HepG2 (cell line): ENCODE measurements around the gene RBBP8NL. TPM values are rescaled to one million over a fixed set of nuclear protein-coding genes. Genes with fewer than 3 reads are reported as not detected.

Experiments
- FOXO4 ChIP-seq: sonication (generic); formaldehyde crosslinking; conservative IDR thresholded peaks from 2 replicates; pipeline ENCODE4 v1.8.1; 2023; ENCODE audit warnings: missing genetic modification reagents
- GATAD1 ChIP-seq: IDR thresholded peaks from 2 replicates; pipeline ENCODE4 v1.6.1; 2016; ENCODE audit warnings: missing genetic modification reagents, missing compliant biosample characterization
- HMG20B ChIP-seq: conservative IDR thresholded peaks from 2 replicates; pipeline ENCODE4 v1.6.1; 2016; ENCODE audit warnings: missing genetic modification reagents, missing compliant biosample characterization
- NFAT5 ChIP-seq: sonication (generic); formaldehyde crosslinking; IDR thresholded peaks from 2 replicates; pipeline ENCODE4 v1.4.0; 2020; ENCODE audit warnings: missing genetic modification reagents
- PBX2 ChIP-seq: IDR thresholded peaks from 2 replicates; pipeline ENCODE4 v1.6.1; 2016; ENCODE audit warnings: control low read depth
- SATB2 ChIP-seq: sonication (generic); formaldehyde crosslinking; IDR thresholded peaks from 2 replicates; pipeline ENCODE4 v1.5.0; 2020; ENCODE audit warnings: missing genetic modification reagents
- SMARCE1 ChIP-seq: fragments of 450-650 bp; IDR thresholded peaks from 2 replicates; pipeline ENCODE4 v1.6.1; 2017; ENCODE audit warnings: borderline replicate concordance
- SOX13 ChIP-seq, 3 experiments: fragments of 450-650 bp in 1 of 3; sonication (generic) in 1 of 3; formaldehyde crosslinking in 1 of 3; IDR thresholded peaks in 2 of 3; conservative IDR thresholded peaks in 1 of 3; 2 replicates each; pipeline versions ENCODE4 v1.5.0 to v1.6.1; 2016 to 2020; ENCODE audit warnings: antibody characterized with exemption in 1 of 3, mild to moderate bottlenecking in 1 of 3, missing compliant biosample characterization in 1 of 3, missing genetic modification reagents in 1 of 3, moderate library complexity in 1 of 3
- UBTF ChIP-seq: sonication (generic); formaldehyde crosslinking; IDR thresholded peaks from 2 replicates; pipeline ENCODE4 v1.4.0; 2020; ENCODE audit warnings: mild to moderate bottlenecking, missing genetic modification reagents
- ZNF3 ChIP-seq: IDR thresholded peaks from 2 replicates; pipeline ENCODE4 v1.7.0; 2017; ENCODE audit warnings: inconsistent platforms
- ZNF615 ChIP-seq: sonication (generic); formaldehyde crosslinking; IDR thresholded peaks from 2 replicates; pipeline ENCODE4 v1.5.0; 2020; ENCODE audit warnings: mild to moderate bottlenecking, missing genetic modification reagents, borderline replicate concordance
- ZNF75D ChIP-seq: sonication (generic); formaldehyde crosslinking; IDR thresholded peaks from 2 replicates; pipeline ENCODE4 v1.8.1; 2023; ENCODE audit warnings: missing genetic modification reagents, mild to moderate bottlenecking, borderline replicate concordance
- ZSCAN25 ChIP-seq: sonication (generic); formaldehyde crosslinking; IDR thresholded peaks from 2 replicates; pipeline ENCODE4 v1.8.0; 2022; ENCODE audit warnings: mild to moderate bottlenecking, missing genetic modification reagents
- polyA plus RNA-seq, 8 experiments: library from polyadenylated mRNA; depleted of rRNA in 3 of 8; stranded (reverse) in 7 of 8; unstranded in 1 of 8; fragments of >200 nt; fragmentation: Illumina TruSeq in 4 of 8; extraction: Trizol in 4 of 8; gene quantifications; 2 replicates each; pipeline versions ENCODE4 v1.2.1 to v1.2.3, GENCODE V29; 2011 to 2016; ENCODE audit warnings: low read depth in 4 of 8, missing spikeins in 1 of 8, mixed read lengths in 1 of 8; ENCODE audit not compliant: insufficient read depth in 1 of 8
- total RNA-seq, 5 experiments: library from RNA; depleted of rRNA; stranded (reverse); fragments of >200 nt; fragmentation: Illumina TruSeq; extraction: Trizol; gene quantifications; 2 replicates each; pipeline ENCODE4 v1.2.3, GENCODE V29; 2016; ENCODE audit warnings: low read depth in 1 of 5

The RBBP8NL gene
- total and polyA plus RNA-seq, 2 of the 13 experiments (the other 11 are each of a cell fraction or from before 2014, with no cell fraction given): 0.69 to 0.86 TPM

DNA sequence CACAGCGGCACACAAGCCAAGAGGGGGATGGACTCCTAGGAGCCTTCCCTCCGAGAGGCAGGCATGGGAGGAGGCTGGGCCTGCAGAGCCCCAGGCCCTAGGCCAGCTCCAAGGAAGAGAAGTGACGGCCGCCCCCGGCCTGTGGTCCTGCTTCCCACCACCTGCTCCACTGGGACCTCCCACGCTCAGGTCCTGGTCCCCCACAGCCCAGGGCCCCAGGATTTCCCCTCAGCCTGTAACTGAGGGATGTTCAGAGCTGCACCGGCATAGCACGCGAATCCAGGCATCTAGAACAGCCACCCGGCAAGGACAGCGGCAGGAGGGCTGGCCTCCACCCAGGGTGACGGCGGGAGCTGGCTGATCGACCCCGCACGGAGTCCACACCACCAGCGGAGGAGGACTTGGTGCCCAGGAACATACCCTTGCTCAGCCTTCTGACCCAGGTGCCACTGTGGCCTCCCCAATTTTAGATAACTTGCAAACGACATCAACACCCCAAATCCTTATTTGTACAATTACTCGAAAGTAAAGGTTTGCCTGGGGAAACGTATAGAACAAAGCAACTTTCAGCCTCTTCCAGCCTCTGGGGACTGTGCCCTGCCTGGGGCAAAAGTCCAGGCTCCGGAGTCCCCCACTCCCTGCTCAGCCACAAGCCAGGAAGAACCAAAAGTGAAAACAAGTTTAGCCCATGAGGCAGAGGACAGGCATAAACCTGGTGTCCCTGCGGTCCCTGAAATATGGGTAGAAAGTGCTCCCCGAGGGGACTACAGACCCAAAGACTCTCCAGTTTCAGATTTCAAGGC is 45.0 kb upstream of the RBBP8NL start (continued):
- TF ChIP-seq SATB2 (CRISPR knock-in tag) (no peak), ZNF3 (CRISPR knock-in tag) (no peak), NFAT5 (CRISPR knock-in tag) (peak; percentile 5; the same call in 1 of the 2 replicates), FOXO4 (CRISPR knock-in tag) (no peak), GATAD1 (CRISPR knock-in tag) (no peak; the same call in 1 of the 2 replicates), ZNF75D (CRISPR knock-in tag) (no peak), HMG20B (CRISPR knock-in tag) (no peak), ZSCAN25 (CRISPR knock-in tag) (peak; percentile 54), SOX13 (IDR thresholded peaks at IDR 0.05) (no peak), SOX13 (CRISPR knock-in tag; conservative IDR thresholded peaks at IDR 0.05 in 1 of 2, IDR thresholded peaks at IDR 0.05 in 1 of 2) (no peak; a peak in 1 of 4 replicates), UBTF (CRISPR knock-in tag) (peak; percentile 89), PBX2 (no peak), SMARCE1 (no peak), ZNF615 (no peak)
